ENCODE data around the gene PTPRA.

GRCh38 chr20:3080939-3081388 is 207.7 kb downstream of the PTPRA start:
- no peak for TF ChIP-seq POLR2A (IDR thresholded peaks at IDR 0.05)
- TF ChIP-seq, protein P1, sequence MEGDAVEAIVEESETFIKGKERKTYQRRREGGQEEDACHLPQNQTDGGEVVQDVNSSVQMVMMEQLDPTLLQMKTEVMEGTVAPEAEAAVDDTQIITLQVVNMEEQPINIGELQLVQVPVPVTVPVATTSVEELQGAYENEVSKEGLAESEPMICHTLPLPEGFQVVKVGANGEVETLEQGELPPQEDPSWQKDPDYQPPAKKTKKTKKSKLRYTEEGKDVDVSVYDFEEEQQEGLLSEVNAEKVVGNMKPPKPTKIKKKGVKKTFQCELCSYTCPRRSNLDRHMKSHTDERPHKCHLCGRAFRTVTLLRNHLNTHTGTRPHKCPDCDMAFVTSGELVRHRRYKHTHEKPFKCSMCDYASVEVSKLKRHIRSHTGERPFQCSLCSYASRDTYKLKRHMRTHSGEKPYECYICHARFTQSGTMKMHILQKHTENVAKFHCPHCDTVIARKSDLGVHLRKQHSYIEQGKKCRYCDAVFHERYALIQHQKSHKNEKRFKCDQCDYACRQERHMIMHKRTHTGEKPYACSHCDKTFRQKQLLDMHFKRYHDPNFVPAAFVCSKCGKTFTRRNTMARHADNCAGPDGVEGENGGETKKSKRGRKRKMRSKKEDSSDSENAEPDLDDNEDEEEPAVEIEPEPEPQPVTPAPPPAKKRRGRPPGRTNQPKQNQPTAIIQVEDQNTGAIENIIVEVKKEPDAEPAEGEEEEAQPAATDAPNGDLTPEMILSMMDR (IDR thresholded peaks at IDR 0.05): no peak
